ENCODE results near the gene NUP214. TPM values are rescaled to one million over a fixed set of nuclear protein-coding genes. Genes with fewer than 3 reads are reported as not detected.

The NUP214 gene
- polyA plus RNA-seq, 1 of the 3 experiments (the other 2 are of a cell fraction) = 8.0 TPM

DNA sequence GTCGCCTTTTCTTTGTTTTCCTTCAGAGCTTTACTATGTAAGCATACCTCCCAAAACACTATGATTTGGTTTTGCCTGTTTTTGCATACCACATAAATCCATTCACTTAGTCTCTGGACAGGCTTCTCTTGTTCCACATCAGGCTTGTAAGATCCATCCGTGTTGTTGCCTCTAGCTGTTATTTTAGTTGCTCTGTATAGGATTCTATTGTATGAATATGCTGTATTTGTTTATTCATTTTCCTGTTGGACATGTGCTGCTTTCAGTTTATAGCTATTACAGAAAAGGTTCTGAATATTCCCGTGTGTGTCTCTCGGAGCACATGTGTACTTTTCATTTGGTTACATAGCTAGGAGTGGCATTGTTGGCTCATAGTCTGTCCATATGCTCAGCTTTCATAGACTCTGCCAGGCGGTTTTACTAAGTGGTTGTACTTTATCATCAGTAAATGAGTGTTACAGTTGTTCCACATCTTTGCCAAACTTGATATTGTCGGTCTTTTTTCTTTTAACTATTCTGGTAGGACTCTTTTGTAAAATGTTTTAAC, 41.8 kb downstream of the NUP214 start:
- DNase-seq = no peak
- no peak overlapping the region for H2AFZ ChIP-seq (ENCODE audit: low read depth)
- H3K79me2 ChIP-seq (ENCODE audit: insufficient read depth) = peaks cover 17% of the 10 kb centered on the region
- no peaks in the 10 kb centered on the region for H4K20me1 ChIP-seq (ENCODE audit: insufficient read depth)
- no peaks in the 10 kb centered on the region for H3K9me3 ChIP-seq
- POLR2A ChIA-PET = no interaction called here
- peaks cover 46 to 66% of the 10 kb centered on the region in 2 experiments for H3K36me3 ChIP-seq (replicated peaks in 1 of 2; ENCODE audit: control insufficient read depth in 1 of 2, insufficient read depth in 2 of 2, low read length in 1 of 2)
- no peak overlapping the region for H3K27ac ChIP-seq (ENCODE audit: low read depth in 2 of 2, low read length in 1 of 2)
- CTCF ChIA-PET = interaction anchor here (0.8 to 5.9 kb wide), 2 partner anchors 13 to 169 kb away, joined by 4 to 29 read pairs; no protein-coding TSS in a partner anchor
- WGBS (ENCODE audit: low lambda C conversion rate) = 91% methylated on average over 6 of the region's 6 CpGs
- H3K4me1 ChIP-seq (ENCODE audit: control insufficient read depth in 1 of 2, insufficient read depth in 2 of 2, low read depth in 1 of 2, low read length in 1 of 2) = no peaks in the 10 kb centered on the region
- no peak overlapping the region for H3K9ac ChIP-seq
- TF ChIP-seq NRF1 (IDR thresholded peaks at IDR 0.05; ENCODE audit: low read depth, low read length) = no peak
- no peaks in the 10 kb centered on the region for H3K9me2 ChIP-seq
- H3K27me3 ChIP-seq (ENCODE audit: insufficient read depth) = no peaks in the 10 kb centered on the region
- H3K4me3 ChIP-seq (ENCODE audit: low read depth in 2 of 2, low read length in 1 of 2) = no peak overlapping the region
- no peak overlapping the region for H3K4me2 ChIP-seq
- H3F3A ChIP-seq (replicated peaks; ENCODE audit: insufficient read depth) = no peaks in the 10 kb centered on the region

DNA sequence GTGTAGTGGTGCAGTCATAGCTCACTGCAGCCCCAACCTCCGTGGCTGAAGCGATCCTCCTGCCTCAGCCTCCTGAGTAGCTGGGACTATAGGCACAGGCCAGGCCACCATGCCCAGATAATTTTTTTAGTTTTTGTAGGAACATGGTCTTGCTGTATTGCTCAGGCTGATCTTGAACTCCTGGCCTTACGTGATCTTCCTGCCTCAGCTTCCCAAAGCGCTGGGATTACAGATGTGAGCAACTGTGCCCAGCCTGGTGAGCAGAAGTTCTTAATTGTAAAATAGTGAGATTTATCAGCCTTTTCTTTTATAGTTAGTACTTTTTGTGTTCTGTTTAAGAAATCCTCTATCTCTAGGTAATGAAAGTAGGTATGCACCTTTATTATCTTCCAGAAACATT, 42.5 kb downstream of the NUP214 start:
- peaks cover 20% of the 10 kb centered on the region for H3K79me2 ChIP-seq (ENCODE audit: insufficient read depth)
- WGBS (ENCODE audit: low lambda C conversion rate) = 93% methylated on average over 4 of the region's 4 CpGs
- H3K27me3 ChIP-seq (ENCODE audit: insufficient read depth) = no peaks in the 10 kb centered on the region
- H3K9ac ChIP-seq = no peak overlapping the region
- H3K4me1 ChIP-seq (ENCODE audit: control insufficient read depth in 1 of 2, insufficient read depth in 2 of 2, low read depth in 1 of 2, low read length in 1 of 2) = no peaks in the 10 kb centered on the region
- H4K20me1 ChIP-seq (ENCODE audit: insufficient read depth) = no peaks in the 10 kb centered on the region
- TF ChIP-seq, protein P1, sequence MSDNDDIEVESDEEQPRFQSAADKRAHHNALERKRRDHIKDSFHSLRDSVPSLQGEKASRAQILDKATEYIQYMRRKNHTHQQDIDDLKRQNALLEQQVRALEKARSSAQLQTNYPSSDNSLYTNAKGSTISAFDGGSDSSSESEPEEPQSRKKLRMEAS (IDR thresholded peaks at IDR 0.05; ENCODE audit: low read depth) = no peak
- no peak for TF ChIP-seq RAD21 (IDR thresholded peaks at IDR 0.05; ENCODE audit: low read length)
- no peak for TF ChIP-seq TEAD4 (IDR thresholded peaks at IDR 0.05; ENCODE audit: borderline replicate concordance, insufficient read depth)
- no peak for TF ChIP-seq ELF1 (IDR thresholded peaks at IDR 0.05)
- no peak for TF ChIP-seq NFIC (IDR thresholded peaks at IDR 0.05; ENCODE audit: borderline replicate concordance)
- TF ChIP-seq RXRA (IDR thresholded peaks at IDR 0.05; ENCODE audit: borderline replicate concordance, low read depth) = no peak
- TF ChIP-seq, protein P2, sequence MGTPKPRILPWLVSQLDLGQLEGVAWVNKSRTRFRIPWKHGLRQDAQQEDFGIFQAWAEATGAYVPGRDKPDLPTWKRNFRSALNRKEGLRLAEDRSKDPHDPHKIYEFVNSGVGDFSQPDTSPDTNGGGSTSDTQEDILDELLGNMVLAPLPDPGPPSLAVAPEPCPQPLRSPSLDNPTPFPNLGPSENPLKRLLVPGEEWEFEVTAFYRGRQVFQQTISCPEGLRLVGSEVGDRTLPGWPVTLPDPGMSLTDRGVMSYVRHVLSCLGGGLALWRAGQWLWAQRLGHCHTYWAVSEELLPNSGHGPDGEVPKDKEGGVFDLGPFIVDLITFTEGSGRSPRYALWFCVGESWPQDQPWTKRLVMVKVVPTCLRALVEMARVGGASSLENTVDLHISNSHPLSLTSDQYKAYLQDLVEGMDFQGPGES (IDR thresholded peaks at IDR 0.05; ENCODE audit: low read depth, low read length) = no peak
- no peak for TF ChIP-seq EP300 (IDR thresholded peaks at IDR 0.05; ENCODE audit: borderline replicate concordance in 1 of 2, low read depth in 1 of 2, low read length in 1 of 2)
- TF ChIP-seq YY1 (IDR thresholded peaks at IDR 0.05; ENCODE audit: low read depth) = no peak
- no peak for TF ChIP-seq ZBTB33 (IDR thresholded peaks at IDR 0.05; ENCODE audit: borderline replicate concordance, low read depth)
- no peak for TF ChIP-seq RFX5 (IDR thresholded peaks at IDR 0.05; ENCODE audit: low read length)
- TF ChIP-seq, protein P3, sequence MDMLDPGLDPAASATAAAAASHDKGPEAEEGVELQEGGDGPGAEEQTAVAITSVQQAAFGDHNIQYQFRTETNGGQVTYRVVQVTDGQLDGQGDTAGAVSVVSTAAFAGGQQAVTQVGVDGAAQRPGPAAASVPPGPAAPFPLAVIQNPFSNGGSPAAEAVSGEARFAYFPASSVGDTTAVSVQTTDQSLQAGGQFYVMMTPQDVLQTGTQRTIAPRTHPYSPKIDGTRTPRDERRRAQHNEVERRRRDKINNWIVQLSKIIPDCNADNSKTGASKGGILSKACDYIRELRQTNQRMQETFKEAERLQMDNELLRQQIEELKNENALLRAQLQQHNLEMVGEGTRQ (IDR thresholded peaks at IDR 0.05; ENCODE audit: borderline replicate concordance, low read depth, low read length) = no peak
- TF ChIP-seq RCOR1 (IDR thresholded peaks at IDR 0.05; ENCODE audit: low read length) = no peak
- TF ChIP-seq MXI1 (IDR thresholded peaks at IDR 0.05; ENCODE audit: low read depth, low read length) = no peak
- TF ChIP-seq SMC3 (IDR thresholded peaks at IDR 0.05; ENCODE audit: low read depth, low read length) = no peak
- no peak for TF ChIP-seq FOXM1 (IDR thresholded peaks at IDR 0.05; ENCODE audit: low read depth)
- no peak for TF ChIP-seq CHD2 (IDR thresholded peaks at IDR 0.05; ENCODE audit: low read length, partially characterized antibody)
- no peak for TF ChIP-seq GATA2 (CRISPR knock-in tag; IDR thresholded peaks at IDR 0.05)
- no peak for TF ChIP-seq TCF12 (IDR thresholded peaks at IDR 0.05)
- no peak overlapping the region for H3K27ac ChIP-seq (ENCODE audit: low read depth in 2 of 2, low read length in 1 of 2)
- H3K9me3 ChIP-seq = no peaks in the 10 kb centered on the region
- H2AFZ ChIP-seq (ENCODE audit: low read depth) = no peak overlapping the region
- POLR2A ChIA-PET = interaction anchor here (0.6 kb wide), 1 partner anchor 989 kb away, joined by 3 read pairs; no protein-coding TSS in a partner anchor
- CTCF ChIA-PET = interaction anchor here (5.9 kb wide), 1 partner anchor 168 kb away, joined by 29 read pairs; no protein-coding TSS in a partner anchor
- no peak overlapping the region for H3K4me3 ChIP-seq (ENCODE audit: low read depth in 2 of 2, low read length in 1 of 2)
- no peak overlapping the region for H3K4me2 ChIP-seq
- no peaks in the 10 kb centered on the region for H3K9me2 ChIP-seq
- H3K36me3 ChIP-seq (replicated peaks in 1 of 2; ENCODE audit: control insufficient read depth in 1 of 2, insufficient read depth in 2 of 2, low read length in 1 of 2) = peaks cover 44 to 59% of the 10 kb centered on the region in 2 experiments
- no peak for DNase-seq
- H3F3A ChIP-seq (replicated peaks; ENCODE audit: insufficient read depth) = no peaks in the 10 kb centered on the region

Measured in SK-N-SH (cell line).